ENCODE results near the gene EPHB1. TPM values are rescaled to one million over a fixed set of nuclear protein-coding genes. Genes with fewer than 3 reads are reported as not detected.

The EPHB1 gene
- polyA plus RNA-seq, 3 donors = 0.06 to 0.55 TPM; not detected in 1

DNA sequence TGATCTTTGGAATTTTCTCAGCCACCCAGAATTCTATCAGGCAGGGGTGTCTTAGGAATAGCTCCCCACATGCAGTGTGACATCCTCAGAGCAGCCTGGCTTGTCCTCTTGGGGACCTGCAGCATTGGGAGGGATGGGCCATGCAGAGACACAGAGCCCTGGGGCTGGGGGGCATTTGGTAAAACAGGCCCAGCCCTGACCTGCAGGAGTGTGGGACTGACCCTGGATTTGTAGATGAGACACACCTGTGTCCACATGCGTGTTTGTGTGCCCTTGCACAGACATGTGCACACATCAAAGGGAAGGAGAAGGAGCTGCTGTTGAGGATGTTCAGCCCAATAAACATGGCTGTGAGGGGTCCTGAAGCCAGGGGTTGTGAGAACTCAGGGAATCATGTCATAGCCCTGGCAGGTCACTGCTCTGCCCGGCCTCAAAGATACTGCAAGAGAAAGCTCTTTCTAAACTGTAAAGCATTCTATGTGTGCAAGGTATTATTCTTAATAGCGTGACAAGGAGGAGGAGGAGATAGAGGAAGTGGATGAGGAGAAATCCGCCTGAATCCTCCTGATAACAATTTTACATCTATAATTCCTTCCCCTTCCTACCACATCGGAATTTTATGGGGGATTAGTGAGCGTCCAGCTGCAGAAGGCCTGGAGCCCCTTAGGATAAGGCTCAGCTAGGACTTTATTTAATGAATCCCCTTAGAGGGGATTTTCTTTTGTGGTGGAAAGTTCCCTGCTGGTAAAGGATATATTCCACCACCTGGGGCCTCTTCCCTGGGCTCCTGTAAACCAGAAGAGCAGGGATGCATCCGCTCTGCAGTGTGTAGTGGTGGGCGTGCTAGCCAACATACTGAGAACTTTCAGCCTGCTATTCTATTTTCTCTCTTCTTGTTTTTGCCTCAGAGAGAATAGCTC is 245.5 kb downstream of the EPHB1 start:
- Histone ChIP-seq H4K20me1 (ENCODE audit: insufficient read depth, low read length) (no peaks in the 10 kb centered on the region), H3K4me2 (replicated peaks; ENCODE audit: extremely low read depth, low read length, poor library complexity, severe bottlenecking) (no peak overlapping the region), H3K4me3 (replicated peaks in 1 of 3; ENCODE audit: low read depth in 2 of 3, low read length in 3 of 3) (no peak overlapping the region), H3K9ac (ENCODE audit: insufficient read depth, low read length, poor library complexity, severe bottlenecking) (no peak overlapping the region), H3K27me3 (ENCODE audit: control insufficient read depth in 2 of 2, insufficient read depth in 2 of 2, low read length in 2 of 2) (no peaks in the 10 kb centered on the region), H3K36me3 (replicated peaks in 1 of 2; ENCODE audit: control insufficient read depth in 1 of 2, insufficient read depth in 2 of 2, low read length in 2 of 2) (no peaks in the 10 kb centered on the region), H3K9me3 (replicated peaks in 1 of 2; ENCODE audit: control insufficient read depth in 1 of 2, insufficient read depth in 1 of 2, low read length in 2 of 2) (no peaks in the 10 kb centered on the region), H3K4me1 (ENCODE audit: control insufficient read depth in 1 of 2, insufficient read depth in 2 of 2, low read length in 2 of 2) (no peaks in the 10 kb centered on the region), H3K79me2 (ENCODE audit: insufficient read depth, low read length) (no peaks in the 10 kb centered on the region), H3K27ac (ENCODE audit: low read depth in 1 of 2, low read length in 2 of 2) (no peak overlapping the region), H2AFZ (ENCODE audit: insufficient read depth, low read depth, low read length, poor library complexity, severe bottlenecking) (no peak overlapping the region)
- TF ChIP-seq, protein P1, sequence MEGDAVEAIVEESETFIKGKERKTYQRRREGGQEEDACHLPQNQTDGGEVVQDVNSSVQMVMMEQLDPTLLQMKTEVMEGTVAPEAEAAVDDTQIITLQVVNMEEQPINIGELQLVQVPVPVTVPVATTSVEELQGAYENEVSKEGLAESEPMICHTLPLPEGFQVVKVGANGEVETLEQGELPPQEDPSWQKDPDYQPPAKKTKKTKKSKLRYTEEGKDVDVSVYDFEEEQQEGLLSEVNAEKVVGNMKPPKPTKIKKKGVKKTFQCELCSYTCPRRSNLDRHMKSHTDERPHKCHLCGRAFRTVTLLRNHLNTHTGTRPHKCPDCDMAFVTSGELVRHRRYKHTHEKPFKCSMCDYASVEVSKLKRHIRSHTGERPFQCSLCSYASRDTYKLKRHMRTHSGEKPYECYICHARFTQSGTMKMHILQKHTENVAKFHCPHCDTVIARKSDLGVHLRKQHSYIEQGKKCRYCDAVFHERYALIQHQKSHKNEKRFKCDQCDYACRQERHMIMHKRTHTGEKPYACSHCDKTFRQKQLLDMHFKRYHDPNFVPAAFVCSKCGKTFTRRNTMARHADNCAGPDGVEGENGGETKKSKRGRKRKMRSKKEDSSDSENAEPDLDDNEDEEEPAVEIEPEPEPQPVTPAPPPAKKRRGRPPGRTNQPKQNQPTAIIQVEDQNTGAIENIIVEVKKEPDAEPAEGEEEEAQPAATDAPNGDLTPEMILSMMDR (IDR thresholded peaks at IDR 0.05) = no peak
- no peaks in the 10 kb centered on the region for H3K4me1 Mint-ChIP-seq
- intact Hi-C loops (cut with micrococcal nuclease) = no loop called here
- WGBS (ENCODE audit: insufficient coverage) = 100% methylated on average over 2 of the region's 8 CpGs
- H3K4me3 Mint-ChIP-seq = no peak overlapping the region
- no peak overlapping the region for H3K27ac Mint-ChIP-seq
- no peaks in the 10 kb centered on the region for H3K36me3 Mint-ChIP-seq
- H3K9me3 Mint-ChIP-seq = peaks cover 0 to 4% (median 2%) of the 10 kb centered on the region in 7 donors
- DNase-seq = no peak
- peaks cover 0 to 6% (median 0%) of the 10 kb centered on the region in 3 donors for H3K27me3 Mint-ChIP-seq (ENCODE audit: low read depth in 3 of 3)

DNA sequence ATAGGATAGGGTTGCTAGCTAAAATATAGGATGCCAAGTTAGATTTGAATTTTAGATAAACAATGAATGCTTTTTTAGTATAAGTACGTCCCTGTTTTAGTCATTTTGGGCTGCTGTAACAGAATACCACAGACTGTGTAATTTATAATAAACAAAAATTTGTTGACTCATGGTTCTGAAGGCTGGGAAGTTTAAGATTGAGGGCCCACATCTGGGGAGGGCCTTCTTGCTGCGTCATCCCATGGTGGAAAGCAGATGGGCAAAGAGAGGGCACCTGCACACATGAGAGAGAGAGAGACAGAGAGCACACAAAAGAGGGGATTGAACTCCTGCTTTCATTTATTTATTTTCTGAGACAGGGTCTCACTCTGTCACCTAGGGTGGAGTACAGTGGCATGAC is 246.5 kb downstream of the EPHB1 start:
- Histone ChIP-seq H3K27ac (ENCODE audit: low read depth in 1 of 2, low read length in 2 of 2) (no peak overlapping the region), H3K79me2 (ENCODE audit: insufficient read depth, low read length) (no peaks in the 10 kb centered on the region), H3K9ac (ENCODE audit: insufficient read depth, low read length, poor library complexity, severe bottlenecking) (no peak overlapping the region), H3K4me2 (replicated peaks; ENCODE audit: extremely low read depth, low read length, poor library complexity, severe bottlenecking) (no peak overlapping the region), H3K4me1 (ENCODE audit: control insufficient read depth in 1 of 2, insufficient read depth in 2 of 2, low read length in 2 of 2) (no peaks in the 10 kb centered on the region), H2AFZ (ENCODE audit: insufficient read depth, low read depth, low read length, poor library complexity, severe bottlenecking) (no peak overlapping the region), H3K9me3 (replicated peaks in 1 of 2; ENCODE audit: control insufficient read depth in 1 of 2, insufficient read depth in 1 of 2, low read length in 2 of 2) (no peaks in the 10 kb centered on the region), H3K36me3 (replicated peaks in 1 of 2; ENCODE audit: control insufficient read depth in 1 of 2, insufficient read depth in 2 of 2, low read length in 2 of 2) (no peaks in the 10 kb centered on the region), H3K27me3 (ENCODE audit: control insufficient read depth in 2 of 2, insufficient read depth in 2 of 2, low read length in 2 of 2) (no peaks in the 10 kb centered on the region), H3K4me3 (replicated peaks in 1 of 3; ENCODE audit: low read depth in 2 of 3, low read length in 3 of 3) (no peak overlapping the region), H4K20me1 (ENCODE audit: insufficient read depth, low read length) (no peaks in the 10 kb centered on the region)
- Mint-ChIP-seq H3K9me3 (peaks cover 0 to 4% (median 0%) of the 10 kb centered on the region in 7 donors), H3K4me3 (no peak overlapping the region), H3K27ac (no peak overlapping the region), H3K36me3 (no peaks in the 10 kb centered on the region), H3K4me1 (no peaks in the 10 kb centered on the region), H3K27me3 (ENCODE audit: low read depth in 3 of 3) (peaks cover 0 to 6% (median 0%) of the 10 kb centered on the region in 3 donors)
- TF ChIP-seq, protein P1 (IDR thresholded peaks at IDR 0.05) = no peak
- intact Hi-C loops (cut with micrococcal nuclease) = no loop called here
- WGBS (ENCODE audit: insufficient coverage) = no CpG with 5 or more reads among the region's 2 CpGs
- DNase-seq = no peak
